ENCODE measurements around the gene NAA10.
A peak's percentile ranks its signal among the peaks of the same experiment; 100 is the strongest.

- peak; percentile 89 for TF ChIP-seq POLR2A (IDR thresholded peaks at IDR 0.05; ENCODE audit: low read depth, low read length)
- TF ChIP-seq TAF1 (IDR thresholded peaks at IDR 0.05; ENCODE audit: borderline replicate concordance, low read depth, low read length) = peak; percentile 63; the same call in 1 of the 2 replicates
These were observed 9.5 kb downstream of the NAA10 start for GRCh38 chrX:153925387-153925738.

Data from GM12892 (cell line).